Stomach smooth muscle (tissue), 2 donors: ENCODE results near the gene TM9SF1.

Experiments
- H3K27ac ChIP-seq: one replicate; pipeline ENCODE4 v1.7.0; 2013; ENCODE audit warnings: mild to moderate bottlenecking, low read length, inconsistent platforms
- H3K27me3 ChIP-seq, 2 donors: one replicate each; pipeline ENCODE4 v1.7.0; 2013; ENCODE audit warnings: low read length in 2 of 2; ENCODE audit not compliant: insufficient read depth in 2 of 2, control insufficient read depth in 1 of 2
- H3K36me3 ChIP-seq, 2 donors: one replicate each; pipeline ENCODE4 v1.7.0; 2013; ENCODE audit warnings: low read length in 2 of 2; ENCODE audit not compliant: control insufficient read depth in 2 of 2, insufficient read depth in 2 of 2
- H3K4me1 ChIP-seq: one replicate; pipeline ENCODE4 v1.7.0; 2013; ENCODE audit warnings: low read length; ENCODE audit not compliant: control insufficient read depth, insufficient read depth
- H3K4me3 ChIP-seq, 2 donors: one replicate each; pipeline ENCODE4 v1.7.0; 2013; ENCODE audit warnings: low read length in 2 of 2
- H3K9ac ChIP-seq, 2 donors: one replicate each; pipeline ENCODE4 v1.7.0; 2013; ENCODE audit warnings: low read length in 2 of 2, mild to moderate bottlenecking in 1 of 2
- H3K9me3 ChIP-seq, 2 donors: one replicate each; pipeline ENCODE4 v1.7.0; 2013; ENCODE audit warnings: low read length in 2 of 2; ENCODE audit not compliant: control insufficient read depth in 2 of 2
- donor health status: healthy.
- donor health status: Pancreatic carcinoma.

The TM9SF1 gene

GRCh38 chr14:24235804-24236688 is 40.8 kb upstream of the TM9SF1 start:
- Histone ChIP-seq H3K4me1 (peaks cover 41% of the 10 kb centered on the region), H3K27ac (peak overlapping the region; percentile 37), H3K4me3 (no peak overlapping the region), H3K9me3 (no peaks in the 10 kb centered on the region), H3K36me3 (peaks cover 50 to 58% of the 10 kb centered on the region in 2 donors), H3K27me3 (no peaks in the 10 kb centered on the region), H3K9ac (no peak overlapping the region)

DNA sequence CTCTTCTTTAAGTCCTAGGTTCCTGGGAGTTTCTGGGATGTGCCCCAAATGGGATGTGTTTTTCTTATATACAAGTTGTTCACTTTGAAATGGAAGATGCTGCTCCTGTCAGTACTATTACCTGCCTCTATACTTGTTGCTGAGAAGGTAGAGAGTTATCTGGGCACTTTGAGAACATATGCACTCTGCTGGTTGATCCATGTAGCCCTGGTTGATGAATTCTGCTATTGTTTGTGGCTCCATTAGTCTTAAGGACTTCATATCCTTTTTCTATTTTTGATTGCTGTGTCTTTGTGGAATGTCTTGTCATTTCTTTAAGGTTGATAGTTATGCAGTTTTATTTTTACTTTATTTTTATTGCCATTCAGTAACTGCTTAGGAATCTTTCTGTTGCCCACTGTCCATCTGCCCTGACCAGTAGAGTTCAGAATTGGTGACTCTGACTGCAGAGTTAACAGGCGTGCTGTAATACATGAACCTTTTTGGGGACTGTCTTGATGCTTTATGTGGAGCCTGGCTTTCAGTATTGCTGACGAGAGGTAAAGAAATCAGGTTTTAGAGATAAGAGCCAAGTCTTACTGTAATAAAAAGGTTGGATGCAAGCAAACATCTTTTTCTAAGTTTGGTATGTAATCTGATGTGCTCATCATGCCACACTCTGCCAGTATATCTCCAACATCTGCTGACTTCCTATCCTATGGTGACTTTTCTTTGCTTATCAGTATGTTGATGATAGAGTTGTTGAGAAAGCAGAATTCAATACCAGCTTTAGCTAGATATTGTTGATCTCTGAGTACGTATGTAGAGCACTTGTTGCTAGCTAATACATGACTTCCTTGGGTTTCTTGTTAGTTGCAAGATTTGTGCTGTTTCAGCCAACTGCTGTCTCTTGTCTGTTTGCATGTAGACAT is 39.1 kb upstream of the TM9SF1 start:
- Histone ChIP-seq H3K4me3 (no peak overlapping the region), H3K27me3 (no peaks in the 10 kb centered on the region), H3K27ac (no peak overlapping the region), H3K9ac (no peak overlapping the region), H3K4me1 (peaks cover 28% of the 10 kb centered on the region), H3K9me3 (no peaks in the 10 kb centered on the region), H3K36me3 (peaks cover 37 to 41% of the 10 kb centered on the region in 2 donors)

GRCh38 chr14:24233538-24233866 is 38.3 kb upstream of the TM9SF1 start:
- H3K36me3 ChIP-seq = peaks cover 30 to 32% of the 10 kb centered on the region in 2 donors
- peak overlapping the region; percentile 78 to 86 for H3K9ac ChIP-seq
- H3K9me3 ChIP-seq = no peaks in the 10 kb centered on the region
- H3K27me3 ChIP-seq = no peaks in the 10 kb centered on the region
- H3K4me1 ChIP-seq = peaks cover 25% of the 10 kb centered on the region
- peak overlapping the region; percentile 86 to 97 for H3K4me3 ChIP-seq
- H3K27ac ChIP-seq = peak overlapping the region; percentile 84

DNA sequence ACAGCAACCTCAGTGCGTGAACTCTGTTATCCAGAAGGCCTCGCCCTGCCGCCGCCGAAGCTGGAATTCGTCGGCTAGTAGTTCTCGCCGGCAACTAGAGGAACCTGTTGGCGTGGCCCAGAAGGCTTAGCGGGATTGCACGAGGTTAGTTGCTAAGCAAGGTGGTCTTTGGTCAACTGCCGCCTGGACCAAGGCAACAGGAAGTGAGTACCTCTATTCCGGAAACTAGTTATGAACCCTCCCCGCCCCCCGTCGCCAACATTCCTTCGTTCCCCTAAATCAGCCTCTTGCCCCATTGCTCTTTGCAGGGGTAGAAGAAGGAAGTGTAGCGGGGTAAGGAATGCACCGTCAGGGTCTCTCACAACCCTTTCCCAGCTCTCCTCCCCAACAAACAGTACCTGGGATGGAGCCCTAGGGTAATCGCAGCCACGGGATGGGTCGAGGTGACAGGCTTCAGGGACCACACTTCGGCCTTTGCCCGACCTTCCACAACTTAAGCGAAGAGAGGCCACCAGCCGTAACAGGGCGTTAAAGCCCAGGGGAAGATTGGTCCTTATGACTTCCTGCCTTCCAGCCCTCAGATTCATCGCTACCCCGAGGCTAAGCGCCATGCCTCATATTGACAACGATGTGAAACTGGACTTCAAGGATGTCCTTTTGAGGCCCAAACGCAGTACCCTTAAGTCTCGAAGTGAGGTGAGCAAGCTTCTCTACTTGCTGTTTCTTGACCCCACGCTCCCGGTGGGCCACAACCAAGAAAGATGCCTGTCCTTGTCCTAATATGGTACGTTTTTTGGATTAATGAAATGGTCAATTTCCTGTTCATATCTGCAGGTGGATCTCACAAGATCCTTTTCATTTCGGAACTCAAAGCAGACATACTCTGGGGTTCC is 37.6 kb upstream of the TM9SF1 start, which contains the start of gene GMPR2:
Gene GMPR2 (plus strand): TSS at position 285 of the 893 bp plus-strand sequence. CDS start 325 bp downstream, at position 610.
- H3K36me3 ChIP-seq = peaks cover 24 to 26% of the 10 kb centered on the region in 2 donors
- peak within 1 kb of the TSS; percentile 86 to 97 for H3K4me3 ChIP-seq
- peak within 1 kb of the TSS; percentile 84 for H3K27ac ChIP-seq
- H3K9ac ChIP-seq = peak within 1 kb of the TSS; percentile 78 to 86
- H3K4me1 ChIP-seq = peaks cover 25% of the 10 kb centered on the region
- H3K9me3 ChIP-seq = no peaks in the 10 kb centered on the region
- no peaks in the 10 kb centered on the region for H3K27me3 ChIP-seq

DNA sequence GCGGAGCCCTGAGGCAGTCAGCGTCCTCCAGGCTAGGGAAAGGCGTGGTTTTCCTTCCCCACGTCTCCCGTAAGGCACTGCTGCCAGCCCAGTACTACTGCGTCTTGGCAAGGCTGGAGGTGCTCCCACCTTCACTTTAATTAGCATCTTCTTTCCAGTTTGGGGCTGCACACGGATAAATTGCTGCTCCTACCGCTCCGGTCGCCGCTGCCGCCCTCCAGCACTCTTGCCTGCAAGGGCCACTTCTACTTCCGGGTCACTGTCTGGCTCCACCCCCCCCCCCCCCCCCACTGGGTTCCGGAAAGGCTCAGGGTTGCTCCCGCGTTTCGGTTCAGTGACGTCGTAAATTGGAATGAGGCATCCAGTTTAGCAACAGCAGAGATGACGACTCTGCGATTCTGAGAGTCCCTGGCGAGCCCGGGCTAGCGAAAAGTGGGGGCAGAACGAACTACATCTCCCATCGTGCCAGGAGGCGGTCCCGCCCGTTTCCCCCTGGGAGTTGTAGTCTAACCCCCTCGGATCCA is 36.9 kb upstream of the TM9SF1 start, which contains the start of gene NEDD8:
Gene NEDD8 (minus strand): TSS at position 247 of the 524 bp plus-strand sequence. CDS start 100 bp downstream, at position 147.
- Histone ChIP-seq H3K4me3 (peak within 1 kb of the TSS; percentile 86 to 97), H3K4me1 (peaks cover 25% of the 10 kb centered on the region), H3K9me3 (no peaks in the 10 kb centered on the region), H3K27me3 (no peaks in the 10 kb centered on the region), H3K36me3 (peaks cover 17 to 20% of the 10 kb centered on the region in 2 donors), H3K27ac (peak within 1 kb of the TSS; percentile 84), H3K9ac (peak within 1 kb of the TSS; percentile 78 to 86)

DNA sequence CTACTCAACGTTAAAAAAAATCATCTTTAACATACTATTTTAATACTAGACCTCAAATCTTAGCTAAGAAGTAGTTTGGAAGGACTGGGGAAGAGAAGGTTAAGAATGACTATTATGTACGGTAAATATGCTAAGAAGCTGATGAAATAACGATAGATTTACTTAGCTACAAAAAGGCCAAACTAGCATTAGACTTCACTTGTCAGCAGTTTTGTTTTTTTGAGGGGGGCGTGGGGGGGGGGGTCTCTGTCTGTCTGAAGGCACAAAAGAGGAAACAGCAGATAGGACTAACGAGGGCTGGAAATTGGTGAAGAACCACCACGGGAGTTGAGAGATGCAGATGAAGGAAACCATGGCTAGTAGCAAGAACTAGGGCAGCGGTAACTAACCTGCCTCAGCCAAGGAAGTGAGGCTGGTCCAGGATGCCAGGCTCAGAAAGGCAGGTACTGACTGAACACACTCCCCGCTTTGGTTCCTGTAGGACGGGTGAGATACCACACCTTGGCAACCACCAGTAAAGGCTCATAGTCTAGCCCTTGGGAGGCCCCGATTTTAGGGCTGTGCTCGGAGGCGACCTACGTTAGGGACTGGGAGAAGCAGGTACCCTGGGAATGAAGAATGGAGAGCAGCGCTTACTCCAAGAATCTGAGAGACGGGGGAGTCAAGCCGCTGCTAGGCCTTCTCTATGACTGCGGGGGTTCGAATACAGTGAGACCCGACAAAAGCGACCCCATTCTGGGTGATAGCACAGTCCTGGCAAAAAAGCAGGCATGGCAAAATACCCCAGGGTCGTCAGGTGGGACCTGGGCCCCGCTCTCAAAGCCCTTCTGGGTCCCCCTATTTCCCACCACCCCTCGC is 36.3 kb upstream of the TM9SF1 start:
- H3K27ac ChIP-seq = peak overlapping the region; percentile 84
- H3K27me3 ChIP-seq = no peaks in the 10 kb centered on the region
- peaks cover 25% of the 10 kb centered on the region for H3K4me1 ChIP-seq
- peaks cover 10 to 14% of the 10 kb centered on the region in 2 donors for H3K36me3 ChIP-seq
- H3K9ac ChIP-seq = peak overlapping the region; percentile 78 to 84
- H3K9me3 ChIP-seq = no peaks in the 10 kb centered on the region
- H3K4me3 ChIP-seq = peak overlapping the region; percentile 86 to 97

DNA sequence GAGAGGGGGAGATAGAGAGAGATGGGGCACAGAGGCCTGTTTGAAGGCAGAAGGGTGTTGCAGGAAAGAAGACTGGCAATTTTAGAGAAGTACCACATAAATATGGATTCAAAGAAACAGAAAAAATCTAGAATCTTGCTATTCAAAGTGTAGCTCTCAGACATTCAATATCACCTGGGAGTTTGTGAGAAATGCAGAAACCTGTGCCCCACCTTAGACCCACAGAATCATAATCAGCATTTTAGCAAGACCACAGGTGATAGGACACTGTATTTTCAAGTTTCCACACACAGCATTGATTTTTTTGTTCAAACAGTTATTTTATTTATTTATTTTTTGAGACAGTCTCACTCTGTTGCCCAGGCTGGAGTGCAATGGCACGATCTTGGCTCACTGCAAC is 33.7 kb upstream of the TM9SF1 start:
- Histone ChIP-seq H3K36me3 (peaks cover 0 to 2% of the 10 kb centered on the region in 2 donors), H3K9ac (no peak overlapping the region), H3K27ac (no peak overlapping the region), H3K4me1 (peaks cover 18% of the 10 kb centered on the region), H3K4me3 (no peak overlapping the region), H3K9me3 (no peaks in the 10 kb centered on the region), H3K27me3 (no peaks in the 10 kb centered on the region)

DNA sequence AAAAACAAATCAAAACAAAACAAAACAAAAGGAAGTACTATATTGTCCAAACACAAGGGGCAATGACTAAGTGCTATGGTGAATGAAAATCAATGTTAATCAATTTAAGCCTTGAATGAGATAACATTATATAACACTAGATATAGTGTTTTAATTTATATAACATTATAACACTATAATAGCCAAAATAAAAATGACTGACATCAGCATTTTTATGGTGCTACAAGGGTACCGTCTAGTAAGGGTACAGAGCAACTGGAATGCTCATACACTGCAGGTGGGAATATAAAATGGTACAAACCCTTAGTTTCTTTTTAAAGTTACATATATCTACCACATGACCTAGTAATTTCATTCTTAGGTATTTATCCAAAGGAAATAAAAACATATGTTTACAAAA is 31.2 kb upstream of the TM9SF1 start:
- Histone ChIP-seq H3K4me3 (no peak overlapping the region), H3K9ac (no peak overlapping the region), H3K27me3 (no peaks in the 10 kb centered on the region), H3K9me3 (no peaks in the 10 kb centered on the region), H3K4me1 (peaks cover 6% of the 10 kb centered on the region), H3K27ac (no peak overlapping the region), H3K36me3 (peaks cover 0 to 2% of the 10 kb centered on the region in 2 donors)

- no peaks in the 10 kb centered on the region for H3K9me3 ChIP-seq
Measured at GRCh38 chr14:24224618-24225071, 29.4 kb upstream of the TM9SF1 start.

More at GRCh38 chr14:24224618-24225071, 29.4 kb upstream of the TM9SF1 start:
- no peak overlapping the region for H3K9ac ChIP-seq
- no peak overlapping the region for H3K27ac ChIP-seq
- no peak overlapping the region for H3K4me3 ChIP-seq
- H3K4me1 ChIP-seq = no peaks in the 10 kb centered on the region
- H3K36me3 ChIP-seq = peaks cover 0 to 2% of the 10 kb centered on the region in 2 donors
- H3K27me3 ChIP-seq = no peaks in the 10 kb centered on the region
